GM13977 (cell line): ENCODE measurements around the gene ATP2A2.
"Not testable (repeated sequence)": the region's sequence is repeated elsewhere in the genome, so short reads cannot be mapped to it uniquely, and the experiment has no call there.

Source experiments
- DNase-seq: peaks from one replicate; pipeline ENCODE4 v3.0.0; 2012; ENCODE audit warnings: low spot score
- CTCF ChIP-seq: IDR thresholded peaks from 2 replicates; pipeline ENCODE4 v1.5.1; 2012; ENCODE audit warnings: mild to moderate bottlenecking, control low read depth; ENCODE audit not compliant: insufficient read depth; ENCODE audit errors: extremely low read depth, missing control alignments
- in situ Hi-C: fragments of 300-500 bp; cut with MboI; formaldehyde crosslinking; loops from one replicate; pipeline ENCODE4 v1.12.0; 2022; ENCODE audit warnings: low sequenced_read_pairs, low pct_unique_long_range_greater_than_20kb, mixed read lengths, inconsistent platforms; ENCODE audit not compliant: unreplicated experiment

ATP2A2 gene

DNA sequence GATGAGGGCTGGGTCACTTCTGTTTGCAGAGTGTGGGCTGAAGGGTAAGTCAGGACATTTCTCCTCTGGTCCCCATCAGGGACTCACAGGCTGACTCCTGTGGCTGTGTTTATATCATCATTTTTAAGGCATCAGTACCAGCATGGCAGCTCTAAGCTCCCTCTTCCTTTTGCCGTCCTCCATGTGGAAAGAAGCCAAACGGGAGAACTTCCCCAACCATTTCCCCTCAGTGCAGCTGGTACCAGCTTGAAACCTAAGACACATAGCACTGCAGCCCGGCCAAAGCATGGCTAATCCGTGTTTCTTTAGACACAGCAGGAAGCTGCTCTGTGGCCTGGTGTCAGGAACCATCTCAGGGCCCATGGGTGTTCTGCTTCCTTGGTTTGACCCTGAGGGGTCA is 31.9 kb upstream of the ATP2A2 start:
- TF ChIP-seq CTCF, result no peak
- no peak for DNase-seq
- in situ Hi-C loops, result no loop called here

DNA sequence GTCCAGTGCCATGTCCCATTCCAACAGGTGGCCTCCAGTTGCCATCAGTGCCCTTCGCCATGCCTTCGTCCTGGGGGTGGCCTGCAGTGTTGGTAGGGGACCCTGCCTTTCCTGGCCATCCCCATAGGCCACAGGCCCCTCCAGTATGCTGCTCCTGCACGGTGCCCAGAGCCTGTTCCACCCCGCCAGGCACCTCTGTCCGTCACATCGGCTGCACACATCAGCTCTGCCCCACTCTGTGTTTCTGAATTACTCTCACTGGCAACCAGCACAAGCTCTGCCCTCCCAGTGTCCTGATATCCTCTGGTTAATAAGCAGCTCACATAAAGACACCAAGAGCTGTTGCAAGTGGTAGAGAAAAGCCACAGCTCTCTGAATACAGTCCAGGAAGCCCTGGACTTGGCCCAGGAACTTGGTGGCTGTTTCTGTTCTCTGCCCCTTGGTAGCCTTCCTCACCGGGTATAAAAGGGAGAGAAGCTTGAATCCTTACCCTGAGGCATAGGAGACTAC is 31.3 kb upstream of the ATP2A2 start:
- in situ Hi-C loops, result no loop called here
- TF ChIP-seq CTCF, result no peak
- DNase-seq, result no peak

DNA sequence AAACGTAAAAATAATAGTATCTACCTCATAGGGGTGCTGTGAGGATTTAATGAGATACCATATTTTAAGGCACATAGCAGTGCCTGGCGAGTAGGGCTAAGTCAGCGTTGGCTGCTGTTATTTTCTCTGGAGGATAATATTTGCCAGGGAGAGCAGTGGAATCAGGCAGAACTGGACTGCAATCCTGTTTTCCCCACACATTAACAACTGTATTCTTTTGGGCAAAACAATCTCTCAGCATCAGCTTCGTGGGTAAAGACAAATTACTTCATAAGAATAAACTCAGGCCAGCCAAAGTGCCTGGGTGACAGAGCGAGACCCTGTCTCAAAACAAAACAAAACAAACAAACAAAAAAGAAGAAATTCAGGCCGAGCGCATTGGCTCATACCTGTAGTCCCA is 29.7 kb upstream of the ATP2A2 start:
- TF ChIP-seq CTCF, result no peak
- in situ Hi-C loops, result no loop called here
- DNase-seq, result no peak

DNA sequence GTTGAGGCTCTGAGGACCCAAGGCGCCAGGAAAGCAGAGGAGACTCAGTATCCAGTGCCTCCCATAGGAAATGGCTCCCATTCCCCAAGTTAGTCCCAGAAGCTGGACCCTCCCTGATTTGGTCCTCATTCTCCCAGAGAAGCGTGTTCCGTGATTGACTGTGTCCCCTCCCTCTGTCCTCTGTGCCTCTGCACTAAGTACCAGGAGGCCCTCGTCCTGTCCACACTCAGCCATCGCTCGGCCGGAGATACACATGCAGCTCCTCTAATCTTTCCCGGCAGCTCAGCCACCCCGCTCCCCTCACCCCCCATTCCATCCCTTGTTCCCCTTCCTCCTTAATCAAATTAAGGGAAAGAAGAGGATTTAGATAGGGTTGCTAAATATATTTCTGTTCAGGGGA is 28.3 kb upstream of the ATP2A2 start:
- in situ Hi-C loops, result no loop called here
- no peak for DNase-seq
- no peak for TF ChIP-seq CTCF

- DNase-seq, result no peak
- in situ Hi-C loops, result no loop called here
- TF ChIP-seq CTCF, result no peak
Observed at GRCh38 chr12:110253176-110253575, 27.9 kb upstream of the ATP2A2 start.

DNA sequence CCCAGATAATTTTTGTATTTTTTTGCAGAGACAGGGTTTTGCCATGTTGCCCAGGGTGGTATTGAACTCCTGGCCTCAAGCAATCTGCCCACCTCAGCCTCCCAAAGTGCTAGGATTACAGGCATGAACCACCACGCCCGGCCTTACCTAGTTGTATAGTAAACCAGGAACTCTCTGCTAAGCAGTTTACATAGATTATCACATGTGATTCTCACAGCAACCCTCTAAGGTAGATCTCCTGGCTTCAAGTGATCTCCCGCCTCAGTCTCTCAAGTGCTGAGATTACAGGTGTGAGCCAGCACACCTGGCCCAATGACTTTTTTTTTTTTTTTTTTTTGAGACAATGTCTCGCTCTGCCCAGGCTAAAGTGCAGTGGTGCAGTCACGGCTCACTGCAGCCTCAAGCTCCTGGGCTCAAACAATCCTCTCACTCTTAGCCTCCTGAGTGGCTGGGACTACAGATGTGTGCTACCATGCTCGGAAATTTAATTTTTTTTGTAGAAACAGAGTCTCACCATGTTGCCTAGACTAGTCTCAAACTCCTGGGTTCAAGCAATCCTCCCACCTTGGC is 26.0 kb upstream of the ATP2A2 start:
- no peak for DNase-seq
- in situ Hi-C loops, result no loop called here
- TF ChIP-seq CTCF, result no peak

DNA sequence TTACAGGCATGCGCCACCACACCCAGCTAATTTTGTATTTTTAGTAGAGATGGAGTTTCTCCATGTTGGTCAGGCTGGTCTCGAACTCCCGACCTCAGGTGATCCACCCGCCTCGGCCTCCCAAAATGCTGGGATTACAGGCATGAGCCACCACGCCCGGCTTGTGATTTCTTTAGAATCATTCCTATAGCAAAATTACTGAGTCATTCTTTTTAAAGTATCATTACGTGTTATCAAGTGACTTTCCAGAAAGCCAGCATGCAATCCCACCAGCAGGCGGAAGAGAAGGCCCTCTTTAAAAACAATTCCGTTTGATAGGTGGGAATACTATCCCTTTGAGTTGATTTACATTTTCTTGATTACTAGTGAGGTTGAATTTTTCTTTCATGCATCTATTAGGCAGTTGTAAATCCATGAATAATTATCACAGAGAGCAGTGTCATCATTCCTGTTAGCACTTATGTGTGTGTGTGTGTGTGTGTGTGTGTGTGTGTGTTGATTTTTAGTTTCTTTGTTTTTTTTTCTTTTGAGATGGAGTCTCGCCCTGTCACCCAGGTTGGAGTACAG is 25.1 kb upstream of the ATP2A2 start:
- DNase-seq, in situ Hi-C loops: not testable (repeated sequence)
